GM18526 (cell line): ENCODE data around the gene TCOF1.
A peak's percentile ranks its signal among the peaks of the same experiment; 100 is the strongest.

Experiments
- POLR2A ChIP-seq: IDR thresholded peaks from 3 replicates; pipeline ENCODE4 v1.6.1; 2011; ENCODE audit not compliant: insufficient read length; ENCODE audit errors: extremely low read depth

The TCOF1 gene

DNA sequence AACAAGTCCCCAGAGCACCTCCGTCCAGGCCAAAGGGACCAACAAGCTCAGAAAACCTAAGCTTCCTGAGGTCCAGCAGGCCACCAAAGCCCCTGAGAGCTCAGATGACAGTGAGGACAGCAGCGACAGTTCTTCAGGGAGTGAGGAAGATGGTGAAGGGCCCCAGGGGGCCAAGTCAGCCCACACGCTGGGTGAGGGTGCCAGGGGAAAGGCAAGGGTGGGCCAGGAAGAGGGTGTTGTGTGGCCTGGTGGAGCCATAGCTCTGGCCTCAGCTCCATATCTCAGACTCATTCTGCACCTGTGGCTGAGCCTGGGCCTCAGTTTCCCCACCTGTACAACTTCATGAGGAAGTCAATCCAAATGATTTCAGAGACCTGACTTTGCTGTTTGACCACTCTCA lies 34.5 kb downstream of the TCOF1 start:
- TF ChIP-seq POLR2A = no peak

DNA sequence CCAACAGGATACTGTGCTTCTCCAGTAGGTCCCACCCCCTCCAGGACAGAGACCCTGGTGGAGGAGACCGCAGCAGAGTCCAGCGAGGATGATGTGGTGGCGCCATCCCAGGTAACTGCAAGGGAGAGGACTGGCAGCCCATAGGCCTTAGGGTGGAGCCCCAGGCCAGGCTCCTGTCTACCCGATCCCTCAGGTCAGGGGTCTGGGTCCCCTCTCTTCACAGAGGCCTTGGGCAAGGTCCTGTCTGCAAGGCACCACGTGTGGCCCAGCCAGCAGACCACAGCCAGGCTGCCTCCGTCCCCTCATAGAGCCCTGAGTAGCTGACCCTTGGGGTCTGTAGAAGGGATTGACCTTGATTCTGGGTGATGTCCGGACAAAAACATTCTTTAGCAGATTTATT lies 35.2 kb downstream of the TCOF1 start:
- no peak for TF ChIP-seq POLR2A

DNA sequence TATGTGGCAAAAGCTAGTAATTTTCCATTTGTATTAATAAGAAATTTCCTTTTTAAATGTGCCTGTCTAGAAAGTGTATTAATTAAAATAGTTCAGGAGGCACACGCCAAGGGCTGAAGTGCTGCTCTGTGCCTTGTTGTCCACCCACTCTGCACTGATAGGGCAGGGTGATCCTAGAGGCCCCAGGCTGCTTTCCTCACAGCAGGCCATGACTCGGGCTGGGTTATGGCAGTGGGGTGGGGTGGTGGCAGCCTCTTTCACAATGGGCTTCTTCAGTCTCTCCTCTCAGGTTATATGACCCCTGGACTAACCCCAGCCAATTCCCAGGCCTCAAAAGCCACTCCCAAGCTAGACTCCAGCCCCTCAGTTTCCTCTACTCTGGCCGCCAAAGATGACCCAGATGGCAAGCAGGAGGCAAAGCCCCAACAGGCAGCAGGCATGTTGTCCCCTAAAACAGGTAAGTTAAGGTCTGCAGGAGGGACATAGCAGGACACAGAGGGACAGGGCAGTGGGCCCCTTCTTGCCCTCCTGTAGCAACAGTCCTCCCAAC lies 35.7 kb downstream of the TCOF1 start:
- TF ChIP-seq POLR2A = no peak

DNA sequence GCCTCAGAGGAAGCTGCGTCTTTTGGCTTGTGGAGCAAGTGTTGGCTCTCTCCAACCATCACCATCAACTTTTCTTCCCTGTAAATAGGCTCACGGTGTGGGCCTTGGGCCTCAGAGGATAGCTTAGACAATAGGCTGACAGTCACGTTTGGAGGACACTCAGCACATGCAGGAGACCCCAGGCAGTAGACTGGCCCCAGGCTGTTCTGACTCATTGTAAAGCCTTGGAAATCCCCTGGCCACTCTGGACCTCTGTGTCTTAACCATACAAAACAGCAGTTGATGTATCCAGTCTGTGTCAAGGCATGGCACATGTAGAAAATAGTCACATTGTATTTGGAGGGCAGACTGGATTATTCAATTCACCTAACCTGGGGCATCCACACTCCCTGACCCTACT lies 36.6 kb downstream of the TCOF1 start:
- TF ChIP-seq POLR2A = no peak

DNA sequence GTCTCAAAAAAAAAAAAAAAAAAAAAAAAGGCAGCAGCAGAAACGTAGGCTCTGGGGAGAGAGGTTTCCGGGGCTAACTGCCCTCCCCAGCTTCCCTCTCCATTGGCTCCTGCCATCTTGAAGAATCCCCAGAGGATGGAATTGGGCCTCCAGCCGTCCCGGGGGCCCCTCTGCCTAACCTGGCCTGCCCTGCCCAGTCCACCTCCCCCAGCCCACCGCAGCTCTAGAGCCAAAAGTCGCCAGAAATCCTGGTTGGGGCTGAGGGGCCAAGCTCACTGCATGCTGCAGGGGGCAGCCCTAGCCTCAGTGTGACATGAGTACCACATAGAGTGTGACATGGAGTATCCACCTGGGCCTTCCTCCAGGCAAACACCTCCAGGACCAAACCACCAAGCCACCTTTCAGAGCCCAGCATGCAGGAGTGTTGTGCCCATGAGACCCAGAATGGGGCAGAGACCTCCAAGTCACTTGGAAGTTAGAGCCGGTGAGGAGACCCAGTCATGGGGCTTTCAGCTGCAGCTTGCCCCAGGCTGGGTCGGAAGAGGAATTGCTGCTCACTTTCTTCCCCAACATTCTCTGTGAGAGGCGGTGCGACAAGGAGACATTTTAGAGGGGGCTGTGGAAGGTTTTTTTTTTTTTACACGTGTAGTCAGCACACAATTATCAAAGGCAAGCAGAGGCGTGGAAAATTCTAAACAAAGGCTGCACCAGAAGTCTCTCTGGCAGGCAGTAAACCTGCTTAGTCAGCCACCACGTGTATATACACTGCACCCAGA lies 37.6 kb downstream of the TCOF1 start:
- TF ChIP-seq POLR2A = no peak

DNA sequence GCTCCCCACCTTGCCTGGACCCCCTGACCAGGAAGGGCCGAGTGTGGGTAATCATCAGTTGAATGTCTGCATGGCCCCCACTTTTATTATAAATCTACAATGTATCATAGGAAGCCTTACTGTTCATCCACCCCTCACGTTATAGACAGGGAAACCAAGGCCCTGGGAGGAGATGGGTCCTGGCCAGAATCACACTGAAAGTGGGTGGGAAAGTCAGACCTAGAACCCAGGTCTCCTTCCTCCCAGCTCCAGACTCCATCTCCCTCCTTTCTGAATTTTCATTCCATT lies 38.1 kb downstream of the TCOF1 start:
- no peak for TF ChIP-seq POLR2A

DNA sequence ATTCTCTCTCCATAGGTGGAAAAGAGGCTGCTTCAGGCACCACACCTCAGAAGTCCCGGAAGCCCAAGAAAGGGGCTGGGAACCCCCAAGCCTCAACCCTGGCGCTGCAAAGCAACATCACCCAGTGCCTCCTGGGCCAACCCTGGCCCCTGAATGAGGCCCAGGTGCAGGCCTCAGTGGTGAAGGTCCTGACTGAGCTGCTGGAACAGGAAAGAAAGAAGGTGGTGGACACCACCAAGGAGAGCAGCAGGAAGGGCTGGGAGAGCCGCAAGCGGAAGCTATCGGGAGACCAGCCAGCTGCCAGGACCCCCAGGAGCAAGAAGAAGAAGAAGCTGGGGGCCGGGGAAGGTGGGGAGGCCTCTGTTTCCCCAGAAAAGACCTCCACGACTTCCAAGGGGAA lies 38.8 kb downstream of the TCOF1 start:
- TF ChIP-seq POLR2A = no peak

DNA sequence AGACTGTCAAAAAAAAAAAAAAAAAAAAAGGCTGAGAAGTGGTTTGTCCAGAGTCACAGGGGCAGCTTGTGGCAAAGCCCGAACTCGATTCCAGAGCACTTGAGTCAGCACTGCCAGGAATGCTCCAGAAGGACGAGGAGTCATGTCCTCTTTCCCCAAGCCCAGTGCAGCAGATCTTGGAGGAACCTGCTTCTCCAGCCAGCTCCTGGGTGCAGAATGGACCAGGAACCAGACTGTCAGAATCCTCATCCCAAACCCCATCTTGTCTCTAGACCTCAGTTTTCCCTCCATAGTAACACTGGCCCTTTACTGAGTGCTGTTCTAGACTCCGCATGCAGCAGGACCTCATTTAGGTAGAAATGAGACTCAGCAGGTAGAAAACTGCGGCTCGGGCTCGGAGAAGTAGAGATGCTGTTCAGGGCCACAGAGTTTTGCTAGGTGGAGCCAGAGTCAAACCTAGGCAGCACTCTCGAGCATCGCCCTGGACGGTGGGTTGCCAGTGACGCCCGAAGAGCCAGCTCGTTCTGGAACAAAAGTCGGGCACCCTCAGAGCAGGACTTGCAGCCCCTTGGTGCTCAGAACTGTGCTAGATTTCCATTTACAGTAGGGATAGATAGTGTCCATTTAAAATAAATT lies 39.8 kb downstream of the TCOF1 start:
- TF ChIP-seq POLR2A = no peak

DNA sequence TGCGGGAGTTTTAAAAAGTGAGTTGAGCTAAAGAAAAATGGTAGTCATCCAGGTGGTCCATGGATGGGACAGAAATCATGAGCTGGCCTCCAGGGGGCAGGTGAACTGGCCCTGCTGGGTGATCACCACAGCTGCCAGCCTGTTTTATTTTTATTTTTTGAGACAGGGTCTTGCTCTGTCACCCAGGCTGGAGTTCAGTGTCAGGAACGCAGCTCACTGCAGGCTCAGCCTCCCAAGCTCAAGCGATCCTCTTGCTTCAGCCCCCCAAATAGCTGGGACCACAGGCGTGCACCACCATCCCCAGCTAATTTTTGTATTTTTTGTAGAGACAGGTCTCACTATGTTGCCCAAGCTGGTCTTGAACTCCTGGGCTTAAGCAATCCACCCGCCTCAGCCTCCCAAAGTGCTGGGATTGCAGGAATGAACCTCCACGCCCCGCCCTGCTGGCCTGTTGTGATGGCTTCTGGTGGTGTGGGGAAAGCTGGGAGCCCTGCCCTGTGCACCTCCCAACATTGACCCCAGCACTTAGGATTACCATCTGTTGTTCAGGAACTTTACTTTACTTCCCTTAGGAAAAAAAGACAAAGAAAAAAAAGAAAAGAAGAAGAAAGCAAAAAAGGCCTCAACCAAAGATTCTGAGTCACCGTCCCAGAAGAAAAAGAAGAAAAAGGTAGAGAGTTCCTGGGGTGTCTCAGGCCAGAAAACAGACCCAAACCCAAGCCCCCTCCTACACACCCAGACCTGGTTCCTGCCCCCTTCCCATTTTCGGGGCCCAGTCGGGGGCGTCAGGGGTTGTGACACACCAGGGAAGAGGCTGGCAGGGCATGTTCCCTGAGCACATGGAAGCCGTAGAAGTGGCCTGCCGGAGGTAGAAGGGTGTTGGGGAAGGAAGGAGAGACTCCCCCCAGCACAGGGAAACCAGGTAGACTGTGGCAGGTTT lies 40.6 kb downstream of the TCOF1 start:
- no peak for TF ChIP-seq POLR2A

DNA sequence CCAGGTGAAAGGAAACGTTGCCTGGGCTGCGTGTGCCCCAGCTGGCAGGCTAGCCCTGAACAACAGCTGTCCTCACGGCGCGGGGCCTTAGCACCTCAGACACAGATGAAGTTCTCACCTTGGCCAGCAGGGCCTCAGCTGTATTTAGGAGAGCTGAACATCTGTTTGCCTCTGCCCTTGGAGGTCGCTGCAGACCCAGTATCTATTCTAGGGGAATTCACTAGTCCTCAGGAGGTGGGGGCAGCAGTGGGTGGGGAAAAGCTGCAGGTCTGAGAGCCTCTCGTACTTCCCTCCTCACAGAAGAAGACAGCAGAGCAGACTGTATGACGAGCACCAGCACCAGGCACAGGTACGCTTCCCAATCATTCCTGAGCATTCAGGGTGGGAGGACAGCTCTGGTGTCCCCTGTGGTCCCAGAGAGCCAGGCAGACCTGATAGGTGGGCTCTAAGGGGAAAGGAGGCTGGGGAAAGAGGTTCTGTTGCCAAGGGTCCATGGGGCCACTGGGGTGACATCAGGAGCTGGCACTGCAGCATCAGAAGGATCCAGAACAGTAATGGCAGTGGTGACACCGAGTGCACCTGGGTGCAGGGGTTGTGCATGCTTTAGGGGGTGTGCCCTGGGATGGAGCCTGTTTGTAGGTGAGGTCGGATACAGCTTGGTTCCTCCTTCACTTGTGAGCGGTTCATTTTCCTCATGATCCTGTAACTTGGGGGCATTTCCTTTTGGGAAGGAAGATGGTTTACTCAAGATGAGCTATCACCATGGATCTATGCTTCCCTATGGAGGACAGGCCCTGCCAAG lies 41.4 kb downstream of the TCOF1 start:
- TF ChIP-seq POLR2A = peak; percentile 39

DNA sequence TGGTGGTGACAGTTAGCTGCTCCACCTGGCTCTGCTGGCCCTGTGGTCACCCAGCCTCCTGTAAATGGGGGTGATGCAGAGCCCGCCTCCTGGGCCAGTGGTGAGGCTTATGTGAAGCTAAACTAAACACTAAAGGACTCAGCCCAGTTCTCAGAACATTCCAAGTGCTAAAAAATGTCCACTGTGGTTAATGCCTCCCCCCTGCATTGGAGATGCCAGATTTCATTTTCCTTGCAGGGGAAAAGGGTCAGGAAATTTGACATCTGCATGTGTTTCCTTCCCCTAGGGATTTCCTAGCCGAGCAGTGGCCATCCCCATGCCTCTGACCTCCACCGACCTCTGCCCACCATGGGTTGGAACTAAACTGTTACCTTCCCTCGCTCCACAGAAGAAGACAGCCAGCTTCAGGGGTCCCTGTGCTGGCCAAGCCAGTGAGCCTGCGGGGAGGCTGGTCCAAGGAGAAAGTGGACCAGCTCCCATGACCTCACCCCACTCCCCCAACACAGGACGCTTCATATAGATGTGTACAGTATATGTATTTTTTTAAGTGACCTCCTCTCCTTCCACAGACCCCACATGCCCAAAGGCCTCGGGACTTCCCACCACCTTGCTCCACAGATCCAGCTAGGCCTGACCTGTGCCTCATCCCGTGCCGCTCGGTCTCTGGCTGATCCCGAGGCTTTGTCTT lies 42.2 kb downstream of the TCOF1 start:
- TF ChIP-seq POLR2A = peak; percentile 37

DNA sequence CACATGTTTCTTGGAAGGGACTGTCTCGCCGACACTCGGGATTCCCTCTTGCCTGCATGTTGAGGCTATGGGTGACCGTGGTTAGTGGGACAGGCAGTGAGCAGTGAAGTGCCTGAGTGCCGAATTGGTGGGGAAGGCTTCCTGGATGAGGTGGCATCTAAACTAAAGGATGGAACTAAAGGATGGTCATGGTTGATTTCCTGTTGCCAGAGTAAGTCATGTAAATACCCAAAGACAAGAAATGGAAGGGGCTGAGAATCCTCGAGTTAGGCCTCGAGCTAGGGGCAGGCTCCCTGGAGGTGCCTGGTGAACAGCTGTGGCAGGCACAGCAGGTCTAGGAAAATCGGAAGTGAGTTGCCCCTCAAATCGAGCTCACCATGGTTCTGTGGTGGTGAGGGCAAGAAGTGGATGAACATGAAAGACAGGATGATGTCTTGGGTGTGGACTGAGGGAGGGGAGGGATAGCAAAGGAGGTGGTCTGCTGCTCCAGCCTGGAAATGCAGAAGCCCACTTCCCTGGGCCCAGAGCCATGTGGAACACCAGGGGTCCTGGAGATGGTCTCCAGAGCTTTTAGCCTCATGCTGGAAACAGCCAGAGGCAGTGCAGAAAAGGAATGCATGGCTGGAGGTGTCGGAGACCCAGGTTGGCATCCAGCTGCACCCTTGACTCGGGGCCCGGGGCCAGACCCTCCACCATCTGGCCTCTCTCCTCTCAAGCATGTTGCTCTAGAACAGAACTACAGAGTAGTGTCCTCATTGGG lies 43.0 kb downstream of the TCOF1 start:
- peak; percentile 55 for TF ChIP-seq POLR2A

DNA sequence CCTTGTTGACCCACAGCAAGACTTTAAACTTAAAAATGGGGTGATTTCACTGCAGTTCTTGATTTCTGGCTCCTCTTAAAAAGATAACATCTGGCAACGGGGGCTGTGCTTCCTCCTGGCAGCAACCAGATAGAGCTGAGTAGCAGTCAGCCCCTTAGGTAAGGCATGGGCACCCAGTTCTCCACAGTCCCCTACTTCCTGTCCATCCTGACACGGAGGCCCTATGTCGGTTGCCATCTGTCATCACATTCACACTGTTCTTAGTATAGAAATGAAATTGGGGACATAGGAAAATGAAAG lies 43.5 kb downstream of the TCOF1 start:
- TF ChIP-seq POLR2A = peak; percentile 50
